OCI-LY1 (cell line): ENCODE data around the gene RAB4A.

ENCODE experiments used
- EZH2 ChIP-seq: fragments of 200-600 bp; sonication (generic), shearing (Covaris generic); IDR thresholded peaks from 2 replicates; pipeline ENCODE4 v1.8.0; 2017; ENCODE audit warnings: borderline replicate concordance, mixed run types, mild to moderate bottlenecking, antibody characterized with exemption, low read length, moderate library complexity, mixed read lengths
- TF ChIP-seq, protein P1 (sequence below): fragments of 200-600 bp; sonication (generic), shearing (Covaris generic); IDR thresholded peaks from 2 replicates; pipeline ENCODE4 v1.5.1; 2017; ENCODE audit warnings: mild to moderate bottlenecking, antibody characterized with exemption, low read length, moderate library complexity, mixed read lengths

DNA sequence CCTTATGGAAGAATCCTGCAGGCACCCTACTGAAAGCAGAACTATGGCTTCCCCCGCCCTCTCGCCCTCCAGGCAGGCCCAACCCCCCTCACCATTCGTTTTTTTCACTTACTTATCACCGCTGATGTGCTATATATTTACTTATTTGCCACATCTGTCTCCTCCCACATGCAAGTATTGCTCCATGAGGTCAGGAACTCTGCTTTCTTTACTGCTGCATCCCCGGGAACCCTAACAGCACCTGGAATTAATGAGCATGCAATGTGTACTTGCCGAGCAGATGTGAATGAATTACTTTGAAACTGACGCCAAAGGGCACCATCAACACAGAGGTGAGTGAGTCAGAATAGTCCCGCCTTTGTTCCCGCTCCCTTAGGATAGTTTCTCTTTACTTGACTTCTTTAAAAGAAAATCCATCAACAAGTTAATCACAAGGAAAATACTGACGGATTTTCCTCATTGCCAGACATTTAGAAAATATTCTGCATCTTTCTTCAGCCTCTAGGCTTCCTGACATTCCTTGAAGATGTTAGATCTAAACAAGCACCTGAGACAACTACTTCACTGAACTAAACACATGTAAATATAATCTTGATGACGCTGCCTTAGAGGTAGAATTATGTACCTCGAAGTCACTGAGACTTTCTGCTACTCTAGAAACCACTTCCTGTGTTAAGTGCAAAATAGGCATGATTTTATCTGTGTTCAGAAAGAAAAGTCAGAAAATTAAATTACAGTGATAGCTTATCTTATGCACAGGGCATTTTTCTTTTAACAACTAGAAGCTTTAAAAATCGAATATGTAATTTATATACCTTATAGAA, 17.5 kb upstream of the RAB4A start:
- no peak for TF ChIP-seq EZH2
- TF ChIP-seq, protein P1, sequence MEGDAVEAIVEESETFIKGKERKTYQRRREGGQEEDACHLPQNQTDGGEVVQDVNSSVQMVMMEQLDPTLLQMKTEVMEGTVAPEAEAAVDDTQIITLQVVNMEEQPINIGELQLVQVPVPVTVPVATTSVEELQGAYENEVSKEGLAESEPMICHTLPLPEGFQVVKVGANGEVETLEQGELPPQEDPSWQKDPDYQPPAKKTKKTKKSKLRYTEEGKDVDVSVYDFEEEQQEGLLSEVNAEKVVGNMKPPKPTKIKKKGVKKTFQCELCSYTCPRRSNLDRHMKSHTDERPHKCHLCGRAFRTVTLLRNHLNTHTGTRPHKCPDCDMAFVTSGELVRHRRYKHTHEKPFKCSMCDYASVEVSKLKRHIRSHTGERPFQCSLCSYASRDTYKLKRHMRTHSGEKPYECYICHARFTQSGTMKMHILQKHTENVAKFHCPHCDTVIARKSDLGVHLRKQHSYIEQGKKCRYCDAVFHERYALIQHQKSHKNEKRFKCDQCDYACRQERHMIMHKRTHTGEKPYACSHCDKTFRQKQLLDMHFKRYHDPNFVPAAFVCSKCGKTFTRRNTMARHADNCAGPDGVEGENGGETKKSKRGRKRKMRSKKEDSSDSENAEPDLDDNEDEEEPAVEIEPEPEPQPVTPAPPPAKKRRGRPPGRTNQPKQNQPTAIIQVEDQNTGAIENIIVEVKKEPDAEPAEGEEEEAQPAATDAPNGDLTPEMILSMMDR, result no peak
